GM23338 (cell line): ENCODE results near the gene EDAR. TPM values are rescaled to one million over a fixed set of nuclear protein-coding genes. Genes with fewer than 3 reads are reported as not detected.

Source experiments
- ATAC-seq: fragments of 200-7000 bp; cut with Tn5 transposase; 3 replicates; pipeline ENCODE4 v1.9.1; 2020
- DNase-seq: peaks from one replicate; pipeline ENCODE4 v3.0.0-alpha.2; 2015; ENCODE audit warnings: low spot score
- H2AFZ ChIP-seq: fragments of 200-600 bp; sonication (generic); 2 replicates; pipeline ENCODE4 v1.8.0; 2016; ENCODE audit warnings: antibody characterized with exemption, mild to moderate bottlenecking, moderate library complexity
- H3F3A ChIP-seq: fragments of 200-600 bp; sonication (generic); replicated peaks from 2 replicates; pipeline ENCODE4 v1.8.0; 2017; ENCODE audit warnings: antibody characterized with exemption, mixed run types, low read depth
- H3K27ac ChIP-seq: fragments of 200-600 bp; sonication (generic); 2 replicates; pipeline ENCODE4 v1.6.1; 2016; ENCODE audit warnings: low read depth
- H3K27me3 ChIP-seq: fragments of 200-600 bp; sonication (generic); 2 replicates; pipeline ENCODE4 v1.8.0; 2016; ENCODE audit warnings: mild to moderate bottlenecking, mixed run types, moderate library complexity; ENCODE audit not compliant: insufficient read depth
- H3K36me3 ChIP-seq: fragments of 200-600 bp; sonication (generic); 2 replicates; pipeline ENCODE4 v1.8.0; 2016; ENCODE audit warnings: mild to moderate bottlenecking; ENCODE audit not compliant: insufficient read depth
- H3K4me1 ChIP-seq: fragments of 200-600 bp; sonication (generic); 2 replicates; pipeline ENCODE4 v1.8.0; 2016; ENCODE audit warnings: mild to moderate bottlenecking, moderate library complexity; ENCODE audit not compliant: insufficient read depth
- H3K4me2 ChIP-seq: fragments of 200-600 bp; sonication (generic); 2 replicates; pipeline ENCODE4 v1.7.1; 2017; ENCODE audit warnings: mixed run types
- H3K4me3 ChIP-seq: fragments of 200-600 bp; sonication (generic); 2 replicates; pipeline ENCODE4 v1.6.1; 2016; ENCODE audit warnings: mixed run types
- H3K79me2 ChIP-seq: fragments of 200-600 bp; sonication (generic); replicated peaks from 2 replicates; pipeline ENCODE4 v1.8.0; 2017; ENCODE audit warnings: mild to moderate bottlenecking; ENCODE audit not compliant: insufficient read depth
- H3K9me2 ChIP-seq: fragments of 200-600 bp; sonication (generic); 2 replicates; pipeline ENCODE4 v1.8.0; 2017; ENCODE audit not compliant: insufficient read depth
- H4K20me1 ChIP-seq: fragments of 200-600 bp; sonication (generic); replicated peaks from 2 replicates; pipeline ENCODE4 v1.8.0; 2017; ENCODE audit warnings: mild to moderate bottlenecking; ENCODE audit not compliant: insufficient read depth
- H3K27ac Mint-ChIP-seq: 2 replicates; pipeline ENCODE4 v1.8.0; 2020; ENCODE audit warnings: inconsistent platforms, mild to moderate bottlenecking, moderate library complexity, mixed read lengths
- H3K27me3 Mint-ChIP-seq: 3 replicates; pipeline ENCODE4 v1.8.0; 2022; ENCODE audit warnings: low read depth, mild to moderate bottlenecking, moderate library complexity, mixed read lengths, inconsistent platforms; ENCODE audit not compliant: insufficient read depth, poor library complexity
- H3K36me3 Mint-ChIP-seq: 3 replicates; pipeline ENCODE4 v1.8.0; 2021; ENCODE audit warnings: low read depth, mild to moderate bottlenecking, inconsistent platforms, moderate library complexity, mixed read lengths
- H3K4me1 Mint-ChIP-seq: 3 replicates; pipeline ENCODE4 v1.8.0; 2020; ENCODE audit warnings: mild to moderate bottlenecking, inconsistent platforms, mixed read lengths
- H3K4me3 Mint-ChIP-seq: 3 replicates; pipeline ENCODE4 v1.8.0; 2021; ENCODE audit warnings: moderate library complexity, mild to moderate bottlenecking, inconsistent platforms, mixed read lengths
- H3K9me3 Mint-ChIP-seq: 3 replicates; pipeline ENCODE4 v1.8.0; 2020; ENCODE audit warnings: moderate library complexity, mild to moderate bottlenecking, inconsistent platforms, mixed read lengths
- CREB1 ChIP-seq: fragments of 250-450 bp; sonication (Bioruptor Pico); IDR thresholded peaks from 2 replicates; pipeline ENCODE4 v1.5.0; 2020; ENCODE audit warnings: low read depth, mild to moderate bottlenecking, moderate library complexity
- EZH2phosphoT487 ChIP-seq: fragments of 200-600 bp; sonication (generic); IDR thresholded peaks from one replicate; pipeline ENCODE4 v1.8.1; 2018; ENCODE audit warnings: antibody characterized with exemption; ENCODE audit not compliant: unreplicated experiment
- NANOG ChIP-seq: IDR thresholded peaks from 2 replicates; pipeline ENCODE4 v1.6.1; 2016; ENCODE audit warnings: antibody characterized with exemption, borderline replicate concordance
- ZNF114 ChIP-seq: fragments of 250-450 bp; sonication (Bioruptor Pico); IDR thresholded peaks from 2 replicates; pipeline ENCODE4 v1.5.0; 2020; ENCODE audit warnings: mild to moderate bottlenecking, moderate library complexity
- ZNF331 ChIP-seq: fragments of 250-450 bp; sonication (Bioruptor Pico); IDR thresholded peaks from 2 replicates; pipeline ENCODE4 v1.5.0; 2020; ENCODE audit warnings: low read depth, mild to moderate bottlenecking, moderate library complexity
- polyA plus RNA-seq: library from polyadenylated mRNA; unstranded; fragments of >200 nt; fragmentation: Nextera tagmentation; extraction: Ambion mirVana; gene quantifications from 2 replicates; pipeline ENCODE4 v1.2.1, GENCODE V29; 2016
- total RNA-seq: library from RNA; depleted of rRNA; stranded (reverse); fragments of >200 nt; shearing (Covaris generic); gene quantifications from 2 replicates; pipeline ENCODE4 v1.2.3, GENCODE V29; 2014
- TF ChIP-seq, protein P1 (sequence below): IDR thresholded peaks from 2 replicates; pipeline ENCODE4 v1.6.1; 2016; ENCODE audit warnings: antibody characterized with exemption
- TF ChIP-seq, protein P2 (sequence below): IDR thresholded peaks from one replicate; pipeline ENCODE4 v1.6.1; 2018; ENCODE audit warnings: antibody characterized with exemption; ENCODE audit not compliant: unreplicated experiment

EDAR gene
- total and polyA plus RNA-seq, 2 experiments from 2014 or later, result not detected

DNA sequence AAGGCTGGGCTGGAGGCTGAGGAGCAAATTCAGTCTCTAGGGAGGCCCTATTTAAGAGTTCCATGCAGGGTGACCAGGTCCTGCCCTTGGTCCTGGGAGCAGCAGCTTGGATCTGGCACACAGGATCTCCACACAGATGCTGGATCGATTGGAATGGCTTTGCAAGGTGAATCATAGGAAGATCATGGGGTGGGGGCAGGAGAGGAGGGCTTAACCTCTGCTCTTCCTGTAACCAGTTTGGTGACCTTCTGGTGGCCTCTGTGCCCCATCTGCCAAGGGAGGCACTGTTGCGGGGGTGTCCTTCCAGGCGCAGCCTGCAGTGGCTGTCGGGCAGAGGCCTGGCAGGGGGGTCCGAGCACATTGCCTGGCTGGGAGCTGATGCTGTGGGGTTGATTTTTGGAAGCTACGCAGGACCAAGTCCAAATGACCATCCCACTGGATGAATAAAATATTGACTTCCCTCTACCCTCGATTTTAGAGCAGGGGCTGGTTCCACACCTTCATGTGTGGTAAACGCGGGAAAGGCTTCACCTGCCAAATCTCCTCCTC is 79.7 kb downstream of the EDAR start:
- no peak overlapping the region for H3K4me3 Mint-ChIP-seq
- Histone ChIP-seq H3K9me2 (no peaks in the 10 kb centered on the region), H3K4me1 (no peaks in the 10 kb centered on the region), H3K4me2 (no peak overlapping the region), H2AFZ (no peak overlapping the region), H3K36me3 (no peaks in the 10 kb centered on the region), H3K79me2 (no peaks in the 10 kb centered on the region), H4K20me1 (no peaks in the 10 kb centered on the region), H3K4me3 (no peak overlapping the region), H3F3A (no peaks in the 10 kb centered on the region), H3K27me3 (no peaks in the 10 kb centered on the region), H3K27ac (no peak overlapping the region)
- no peak overlapping the region for H3K27ac Mint-ChIP-seq
- H3K36me3 Mint-ChIP-seq, result no peaks in the 10 kb centered on the region; the same call in 2 of the 3 replicates
- H3K27me3 Mint-ChIP-seq, result no peaks in the 10 kb centered on the region
- TF ChIP-seq NANOG (no peak), ZNF114 (no peak), CREB1 (CRISPR knock-in tag) (no peak), EZH2phosphoT487 (no peak), ZNF331 (CRISPR knock-in tag) (no peak)
- TF ChIP-seq, protein P1, sequence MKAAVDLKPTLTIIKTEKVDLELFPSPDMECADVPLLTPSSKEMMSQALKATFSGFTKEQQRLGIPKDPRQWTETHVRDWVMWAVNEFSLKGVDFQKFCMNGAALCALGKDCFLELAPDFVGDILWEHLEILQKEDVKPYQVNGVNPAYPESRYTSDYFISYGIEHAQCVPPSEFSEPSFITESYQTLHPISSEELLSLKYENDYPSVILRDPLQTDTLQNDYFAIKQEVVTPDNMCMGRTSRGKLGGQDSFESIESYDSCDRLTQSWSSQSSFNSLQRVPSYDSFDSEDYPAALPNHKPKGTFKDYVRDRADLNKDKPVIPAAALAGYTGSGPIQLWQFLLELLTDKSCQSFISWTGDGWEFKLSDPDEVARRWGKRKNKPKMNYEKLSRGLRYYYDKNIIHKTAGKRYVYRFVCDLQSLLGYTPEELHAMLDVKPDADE, result no peak
- TF ChIP-seq, protein P2, sequence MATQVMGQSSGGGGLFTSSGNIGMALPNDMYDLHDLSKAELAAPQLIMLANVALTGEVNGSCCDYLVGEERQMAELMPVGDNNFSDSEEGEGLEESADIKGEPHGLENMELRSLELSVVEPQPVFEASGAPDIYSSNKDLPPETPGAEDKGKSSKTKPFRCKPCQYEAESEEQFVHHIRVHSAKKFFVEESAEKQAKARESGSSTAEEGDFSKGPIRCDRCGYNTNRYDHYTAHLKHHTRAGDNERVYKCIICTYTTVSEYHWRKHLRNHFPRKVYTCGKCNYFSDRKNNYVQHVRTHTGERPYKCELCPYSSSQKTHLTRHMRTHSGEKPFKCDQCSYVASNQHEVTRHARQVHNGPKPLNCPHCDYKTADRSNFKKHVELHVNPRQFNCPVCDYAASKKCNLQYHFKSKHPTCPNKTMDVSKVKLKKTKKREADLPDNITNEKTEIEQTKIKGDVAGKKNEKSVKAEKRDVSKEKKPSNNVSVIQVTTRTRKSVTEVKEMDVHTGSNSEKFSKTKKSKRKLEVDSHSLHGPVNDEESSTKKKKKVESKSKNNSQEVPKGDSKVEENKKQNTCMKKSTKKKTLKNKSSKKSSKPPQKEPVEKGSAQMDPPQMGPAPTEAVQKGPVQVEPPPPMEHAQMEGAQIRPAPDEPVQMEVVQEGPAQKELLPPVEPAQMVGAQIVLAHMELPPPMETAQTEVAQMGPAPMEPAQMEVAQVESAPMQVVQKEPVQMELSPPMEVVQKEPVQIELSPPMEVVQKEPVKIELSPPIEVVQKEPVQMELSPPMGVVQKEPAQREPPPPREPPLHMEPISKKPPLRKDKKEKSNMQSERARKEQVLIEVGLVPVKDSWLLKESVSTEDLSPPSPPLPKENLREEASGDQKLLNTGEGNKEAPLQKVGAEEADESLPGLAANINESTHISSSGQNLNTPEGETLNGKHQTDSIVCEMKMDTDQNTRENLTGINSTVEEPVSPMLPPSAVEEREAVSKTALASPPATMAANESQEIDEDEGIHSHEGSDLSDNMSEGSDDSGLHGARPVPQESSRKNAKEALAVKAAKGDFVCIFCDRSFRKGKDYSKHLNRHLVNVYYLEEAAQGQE, result no peak
- DNase-seq, result no peak
- no peaks in the 10 kb centered on the region for H3K9me3 Mint-ChIP-seq
- no peaks in the 10 kb centered on the region; the same call in 2 of the 3 replicates for H3K4me1 Mint-ChIP-seq
- no peak for ATAC-seq

DNA sequence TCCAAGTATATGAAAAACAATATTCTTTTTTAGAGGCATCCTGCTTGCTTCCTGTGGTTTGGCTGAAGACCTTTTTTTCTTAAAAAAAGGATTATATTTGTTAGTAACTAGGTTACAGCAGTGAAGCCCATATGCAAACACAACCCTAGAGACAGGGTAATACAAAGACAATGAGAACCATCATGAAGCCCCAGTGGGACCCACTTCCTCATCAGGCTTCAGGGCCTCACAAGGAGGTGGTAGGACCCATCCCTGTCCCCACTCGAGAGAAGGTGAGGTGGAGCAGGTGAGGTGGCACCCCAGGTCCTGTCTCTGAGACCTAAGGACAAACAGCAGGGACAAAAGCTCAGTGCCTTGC is 80.3 kb downstream of the EDAR start:
- TF ChIP-seq EZH2phosphoT487 (no peak), ZNF114 (no peak), NANOG (no peak), CREB1 (CRISPR knock-in tag) (no peak)
- no peaks in the 10 kb centered on the region for H4K20me1 ChIP-seq
- no peaks in the 10 kb centered on the region for H3K9me3 Mint-ChIP-seq
- no peak overlapping the region for H3K4me3 ChIP-seq
- no peaks in the 10 kb centered on the region for H3F3A ChIP-seq
- no peaks in the 10 kb centered on the region for H3K4me1 ChIP-seq
- H3K4me1 Mint-ChIP-seq, result no peaks in the 10 kb centered on the region; the same call in 2 of the 3 replicates
- H2AFZ ChIP-seq, result no peak overlapping the region
- H3K27ac Mint-ChIP-seq, result no peak overlapping the region
- no peaks in the 10 kb centered on the region for H3K27me3 Mint-ChIP-seq
- no peak overlapping the region for H3K4me2 ChIP-seq
- H3K36me3 ChIP-seq, result no peaks in the 10 kb centered on the region
- H3K27me3 ChIP-seq, result no peaks in the 10 kb centered on the region
- no peak for DNase-seq
- no peak for ATAC-seq
- no peaks in the 10 kb centered on the region for H3K9me2 ChIP-seq
- H3K79me2 ChIP-seq, result no peaks in the 10 kb centered on the region
- H3K27ac ChIP-seq, result no peak overlapping the region
- H3K4me3 Mint-ChIP-seq, result no peak overlapping the region
- H3K36me3 Mint-ChIP-seq, result no peaks in the 10 kb centered on the region; the same call in 2 of the 3 replicates
